B cell (primary cell): ENCODE measurements around the gene CFAP77. TPM values are rescaled to one million over a fixed set of nuclear protein-coding genes. Genes with fewer than 3 reads are reported as not detected.

ENCODE experiments used
- ATAC-seq: fragments of 200-7000 bp; cut with Tn5 transposase; one replicate; pipeline ENCODE4 v1.10.0; 2021; ENCODE audit warnings: low read depth, mild to moderate bottlenecking, moderate number of reproducible peaks, moderate library complexity
- CTCF ChIA-PET: fragments of 350-600 bp; sonication (Branson Sonifier 250); formaldehyde crosslinking; loops from one replicate; lab custom pipeline; 2021; ENCODE audit warnings: antibody characterized with exemption, inconsistent platforms; lab: Charles Lee
- POLR2A ChIA-PET: fragments of 350-600 bp; sonication (Branson Sonifier 250); formaldehyde crosslinking; loops from one replicate; lab custom pipeline; 2021; ENCODE audit warnings: antibody characterized with exemption; lab: Charles Lee
- DNase-seq: peaks from one replicate; pipeline ENCODE4 v3.0.0; 2013
- H2AFZ ChIP-seq: 2 replicates; pipeline ENCODE4 v1.6.1; 2012; ENCODE audit warnings: mild to moderate bottlenecking, low read depth, low read length; ENCODE audit not compliant: insufficient read depth, poor library complexity, severe bottlenecking
- H3K27ac ChIP-seq, 2 donors: 1 replicate in 1 of 2; 2 replicates in 1 of 2; pipeline ENCODE4 v1.5.1; 2012 to 2013; ENCODE audit warnings: low read length in 2 of 2, mild to moderate bottlenecking in 2 of 2, moderate library complexity in 1 of 2
- H3K27me3 ChIP-seq, 4 experiments: fragments of 200-600 bp in 1 of 4; sonication (generic) in 1 of 4; replicated peaks in 1 of 4; 1 replicate in 2 of 4; 2 replicates in 2 of 4; pipeline versions ENCODE4 v1.6.1 to v1.7.0; 2013 to 2016; ENCODE audit warnings: low read length in 3 of 4, mild to moderate bottlenecking in 2 of 4, mixed read lengths in 1 of 4, moderate library complexity in 1 of 4; ENCODE audit not compliant: insufficient read depth in 4 of 4, control insufficient read depth in 3 of 4; ENCODE audit errors: control extremely low read depth in 1 of 4
- H3K36me3 ChIP-seq, 2 experiments: replicated peaks in 1 of 2; 1 replicate in 1 of 2; 2 replicates in 1 of 2; pipeline versions ENCODE4 v1.6.1 to v1.7.1; 2013; ENCODE audit warnings: low read length in 1 of 2; ENCODE audit not compliant: insufficient read depth in 2 of 2, control insufficient read depth in 1 of 2; ENCODE audit errors: control extremely low read depth in 1 of 2, extremely low read depth in 1 of 2
- H3K4me1 ChIP-seq, 2 donors: fragments of 200-600 bp in 1 of 2; sonication (generic) in 1 of 2; 1 replicate in 1 of 2; 2 replicates in 1 of 2; pipeline versions ENCODE4 v1.5.1 to v1.6.1; 2013 to 2017; ENCODE audit warnings: low read length in 2 of 2; ENCODE audit not compliant: control insufficient read depth in 2 of 2, insufficient read depth in 2 of 2
- H3K4me2 ChIP-seq: replicated peaks from 2 replicates; pipeline ENCODE3; 2012; ENCODE audit warnings: mild to moderate bottlenecking, low read depth, low read length; ENCODE audit not compliant: poor library complexity, severe bottlenecking
- H3K4me3 ChIP-seq, 5 experiments: fragments of 200-600 bp in 1 of 5; sonication (generic) in 1 of 5; 1 replicate in 3 of 5; 2 replicates in 2 of 5; pipeline versions ENCODE4 v1.5.1 to v1.7.0; 2011 to 2016; ENCODE audit warnings: low read length in 4 of 5, mild to moderate bottlenecking in 4 of 5, low read depth in 2 of 5, control low read depth in 1 of 5, moderate library complexity in 1 of 5; ENCODE audit not compliant: insufficient read depth in 1 of 5; ENCODE audit errors: control extremely low read depth in 1 of 5, extremely low read depth in 1 of 5
- H3K79me2 ChIP-seq: fragments of 200-600 bp; sonication (generic); one replicate; pipeline ENCODE4 v1.6.0; 2016; ENCODE audit warnings: low read length; ENCODE audit not compliant: control insufficient read depth, insufficient read depth
- H3K9ac ChIP-seq: fragments of 200-600 bp; sonication (generic); 2 replicates; pipeline ENCODE4 v1.6.1; 2017; ENCODE audit warnings: mild to moderate bottlenecking, low read length, moderate library complexity
- H3K9me3 ChIP-seq, 3 donors: one replicate each; pipeline versions ENCODE4 v1.6.1 to v1.7.1; 2013; ENCODE audit warnings: low read length in 2 of 3; ENCODE audit not compliant: control insufficient read depth in 2 of 3, insufficient read depth in 1 of 3; ENCODE audit errors: control extremely low read depth in 1 of 3
- H4K20me1 ChIP-seq: 2 replicates; pipeline ENCODE4 v1.6.0; 2012; ENCODE audit warnings: mild to moderate bottlenecking, low read length; ENCODE audit not compliant: insufficient read depth, control insufficient read depth, poor library complexity, severe bottlenecking
- H3K27ac Mint-ChIP-seq: one replicate; pipeline ENCODE4 v1.8.0; 2021; ENCODE audit warnings: mixed read lengths
- H3K27me3 Mint-ChIP-seq: one replicate; pipeline ENCODE4 v1.8.0; 2021; ENCODE audit warnings: mixed read lengths
- H3K4me1 Mint-ChIP-seq: one replicate; pipeline ENCODE4 v1.8.0; 2021; ENCODE audit warnings: mixed read lengths
- H3K4me3 Mint-ChIP-seq: one replicate; pipeline ENCODE4 v1.8.0; 2021; ENCODE audit warnings: mixed read lengths
- H3K9me3 Mint-ChIP-seq: one replicate; pipeline ENCODE4 v1.8.0; 2022; ENCODE audit warnings: mixed read lengths; ENCODE audit not compliant: insufficient read depth
- CTCF ChIP-seq: fragments of 200-600 bp; IDR thresholded peaks from one replicate; pipeline ENCODE4 v1.8.0; 2022; ENCODE audit warnings: antibody characterized with exemption, mild to moderate bottlenecking
- EZH2 ChIP-seq: IDR thresholded peaks from 2 replicates; pipeline ENCODE4 v1.6.1; 2012; ENCODE audit warnings: borderline replicate concordance, low read depth, mild to moderate bottlenecking, moderate library complexity, low read length; ENCODE audit not compliant: insufficient read depth, poor library complexity, severe bottlenecking
- WGBS: methylation state at CpG from one replicate; pipeline ENCODE4 v1.1.5; 2013; ENCODE audit warnings: missing lambda C conversion rate; ENCODE audit not compliant: insufficient coverage; 5-methylcytosine and 5-hydroxymethylcytosine counted together
- intact Hi-C: fragments of 100-400 bp; cut with micrococcal nuclease; formaldehyde crosslinking; loops from one replicate; pipeline ENCODE4 v1.10.0; 2022
- polyA plus RNA-seq: library from polyadenylated mRNA; depleted of rRNA; stranded (reverse); fragments of >200 nt; gene quantifications from 2 replicates; pipeline ENCODE4 v1.2.3, GENCODE V29; 2012
- total RNA-seq, 2 donors: library from RNA; stranded (reverse); fragments of 120-200 nt in 1 of 2; gene quantifications; 1 replicate in 1 of 2; 2 replicates in 1 of 2; pipeline versions ENCODE4 v1.2.3 to v1.2.4, GENCODE V29; 2013 to 2022

CFAP77 gene
- total and polyA plus RNA-seq, 2 donors (not counting 1 experiment from before 2014, with no cell fraction given) = not detected

- Histone ChIP-seq H3K36me3 (no peaks in the 10 kb centered on the region), H2AFZ (peak overlapping the region; percentile 95), H3K4me2 (peak overlapping the region; percentile 98), H4K20me1 (no peaks in the 10 kb centered on the region), H3K27me3 (peaks cover 0 to 44% (median 24%) of the 10 kb centered on the region in 4 experiments), H3K79me2 (peaks cover 31% of the 10 kb centered on the region), H3K27ac (no peak overlapping the region), H3K4me3 (peak overlapping the region; percentile 1 to 73 (median 56)), H3K9ac (peak overlapping the region; percentile 66), H3K9me3 (no peaks in the 10 kb centered on the region), H3K4me1 (peaks cover 32 to 37% of the 10 kb centered on the region in 2 donors)
- Mint-ChIP-seq H3K27me3 (peaks cover 27% of the 10 kb centered on the region), H3K4me1 (peaks cover 35% of the 10 kb centered on the region), H3K4me3 (peak overlapping the region; percentile 86), H3K27ac (peak overlapping the region; percentile 46), H3K9me3 (no peaks in the 10 kb centered on the region)
- WGBS = 0% methylated on average over 16 of the region's 20 CpGs
- ChIA-PET CTCF (interaction anchor here (1.4 to 1.5 kb wide), 2 partner anchors 58 to 60 kb away, joined by 5 read pairs; no protein-coding TSS in a partner anchor), POLR2A (no interaction called here)
- TF ChIP-seq EZH2 = no peak
- TF ChIP-seq CTCF = peak; percentile 81
- ATAC-seq (peak; percentile 61), DNase-seq (peak; percentile 88)
- intact Hi-C loops = loop anchor here (2.0 to 5.0 kb wide), 4 partner anchors 96 to 491 kb away; no protein-coding TSS in a partner anchor
Measured at GRCh38 chr9:132411091-132411508, 1.1 kb downstream of the CFAP77 start.

GRCh38 chr9:132412089-132412488 lies 2.1 kb downstream of the CFAP77 start:
- peaks cover 29% of the 10 kb centered on the region for H3K4me1 Mint-ChIP-seq
- H3K9me3 ChIP-seq = no peaks in the 10 kb centered on the region
- ChIA-PET CTCF (interaction anchor here (0.6 to 1.6 kb wide), 15 partner anchors 14 to 416 kb away, joined by 3 to 5 read pairs (median 3); no protein-coding TSS in a partner anchor), POLR2A (no interaction called here)
- intact Hi-C loops = loop anchor here (5.0 kb wide), 3 partner anchors 95 to 490 kb away; no protein-coding TSS in a partner anchor
- no peak overlapping the region for H3K27ac ChIP-seq
- peak; percentile 46 for DNase-seq
- ATAC-seq = peak; percentile 19
- peak; percentile 48 for TF ChIP-seq CTCF
- no peak for TF ChIP-seq EZH2
- H3K36me3 ChIP-seq = no peaks in the 10 kb centered on the region
- peaks cover 0 to 46% (median 24%) of the 10 kb centered on the region in 4 experiments for H3K27me3 ChIP-seq
- H3K9ac ChIP-seq = no peak overlapping the region
- H3K27me3 Mint-ChIP-seq = peaks cover 27% of the 10 kb centered on the region
- no peaks in the 10 kb centered on the region for H4K20me1 ChIP-seq
- WGBS = 8% methylated on average over 5 of the region's 8 CpGs
- H3K9me3 Mint-ChIP-seq = no peaks in the 10 kb centered on the region
- peak overlapping the region; percentile 98 for H3K4me2 ChIP-seq
- peaks cover 28 to 31% of the 10 kb centered on the region in 2 donors for H3K4me1 ChIP-seq
- H2AFZ ChIP-seq = peak overlapping the region; percentile 5
- H3K4me3 ChIP-seq = no peak overlapping the region
- no peak overlapping the region for H3K27ac Mint-ChIP-seq
- H3K79me2 ChIP-seq = peaks cover 21% of the 10 kb centered on the region
- H3K4me3 Mint-ChIP-seq = peak overlapping the region; percentile 2
